HL-60 (cell line): ENCODE data around the gene CRYGB.

Experiments used
- DNase-seq, 2 experiments: peaks; one replicate each; pipeline ENCODE4 v3.0.0-alpha.2; 2010 to 2020; ENCODE audit warnings: low read depth in 1 of 2, low spot score in 1 of 2
- H3K27ac ChIP-seq: fragments of 250-450 bp; sonication (Bioruptor Pico); replicated peaks from 2 replicates; pipeline ENCODE4 v1.5.1; 2020; ENCODE audit warnings: mild to moderate bottlenecking, moderate library complexity
- H3K27me3 ChIP-seq: fragments of 250-450 bp; sonication (Bioruptor Pico); 2 replicates; pipeline ENCODE4 v1.5.1; 2021; ENCODE audit warnings: mild to moderate bottlenecking, moderate library complexity; ENCODE audit not compliant: insufficient read depth, poor library complexity, severe bottlenecking
- H3K4me3 ChIP-seq: replicated peaks from 2 replicates; pipeline ENCODE4 v1.5.1; 2011; ENCODE audit warnings: mild to moderate bottlenecking, control low read depth, low read length; ENCODE audit not compliant: insufficient read depth
- CTCF ChIP-seq: IDR thresholded peaks from one replicate; pipeline ENCODE4 v1.5.1; 2011; ENCODE audit warnings: low read length, control low read depth, inconsistent platforms; ENCODE audit not compliant: insufficient read depth
- GABPA ChIP-seq: IDR thresholded peaks from 2 replicates; pipeline ENCODE4 v1.6.1; 2012; ENCODE audit warnings: low read depth
- POLR2AphosphoS5 ChIP-seq: IDR thresholded peaks from 2 replicates; pipeline ENCODE4 v1.6.1; 2012; ENCODE audit warnings: low read depth
- SPI1 ChIP-seq: IDR thresholded peaks from 2 replicates; pipeline ENCODE4 v1.6.1; 2012; ENCODE audit warnings: low read depth, mild to moderate bottlenecking, borderline replicate concordance
- long read RNA-seq: library from polyadenylated mRNA; unstranded; transcript quantifications from one replicate; pipeline ENCODE4 v2.0.0, GENCODE V29; 2020
- TF ChIP-seq, protein P1 (sequence below): IDR thresholded peaks from 2 replicates; pipeline ENCODE4 v1.6.1; 2012; ENCODE audit warnings: low read depth; ENCODE audit not compliant: insufficient replicate concordance

Gene CRYGB
- long read RNA-seq: 0 reads

DNA sequence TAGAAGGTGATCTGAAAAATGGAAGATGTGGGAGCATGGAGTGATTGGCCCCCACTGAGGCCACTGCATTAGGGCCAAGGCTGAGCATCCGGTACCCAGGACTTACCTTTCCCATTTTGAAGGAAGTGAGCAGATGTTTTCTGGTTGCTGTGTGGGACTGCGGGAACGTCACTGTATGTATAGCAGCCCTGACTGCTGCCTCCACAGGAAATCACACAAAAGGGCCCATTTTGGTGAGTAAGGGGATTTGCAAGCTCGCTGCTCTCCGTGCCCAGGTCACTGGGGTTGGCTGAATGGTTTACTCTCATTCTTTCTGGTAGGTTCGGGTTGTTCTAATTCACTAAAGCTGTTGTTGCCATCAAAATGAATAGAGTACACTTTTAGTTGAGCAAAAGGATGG lies at the start of gene CRYGB:
CRYGB (minus strand) TSS at position 153 of the 400 bp plus-strand sequence; CDS start at position 115, 38 bp downstream.
- no peak within 1 kb of the TSS for H3K4me3 ChIP-seq
- DNase-seq: no peak
- TF ChIP-seq SPI1 (no peak), CTCF (no peak), GABPA (no peak), POLR2AphosphoS5 (no peak)
- TF ChIP-seq, protein P1, sequence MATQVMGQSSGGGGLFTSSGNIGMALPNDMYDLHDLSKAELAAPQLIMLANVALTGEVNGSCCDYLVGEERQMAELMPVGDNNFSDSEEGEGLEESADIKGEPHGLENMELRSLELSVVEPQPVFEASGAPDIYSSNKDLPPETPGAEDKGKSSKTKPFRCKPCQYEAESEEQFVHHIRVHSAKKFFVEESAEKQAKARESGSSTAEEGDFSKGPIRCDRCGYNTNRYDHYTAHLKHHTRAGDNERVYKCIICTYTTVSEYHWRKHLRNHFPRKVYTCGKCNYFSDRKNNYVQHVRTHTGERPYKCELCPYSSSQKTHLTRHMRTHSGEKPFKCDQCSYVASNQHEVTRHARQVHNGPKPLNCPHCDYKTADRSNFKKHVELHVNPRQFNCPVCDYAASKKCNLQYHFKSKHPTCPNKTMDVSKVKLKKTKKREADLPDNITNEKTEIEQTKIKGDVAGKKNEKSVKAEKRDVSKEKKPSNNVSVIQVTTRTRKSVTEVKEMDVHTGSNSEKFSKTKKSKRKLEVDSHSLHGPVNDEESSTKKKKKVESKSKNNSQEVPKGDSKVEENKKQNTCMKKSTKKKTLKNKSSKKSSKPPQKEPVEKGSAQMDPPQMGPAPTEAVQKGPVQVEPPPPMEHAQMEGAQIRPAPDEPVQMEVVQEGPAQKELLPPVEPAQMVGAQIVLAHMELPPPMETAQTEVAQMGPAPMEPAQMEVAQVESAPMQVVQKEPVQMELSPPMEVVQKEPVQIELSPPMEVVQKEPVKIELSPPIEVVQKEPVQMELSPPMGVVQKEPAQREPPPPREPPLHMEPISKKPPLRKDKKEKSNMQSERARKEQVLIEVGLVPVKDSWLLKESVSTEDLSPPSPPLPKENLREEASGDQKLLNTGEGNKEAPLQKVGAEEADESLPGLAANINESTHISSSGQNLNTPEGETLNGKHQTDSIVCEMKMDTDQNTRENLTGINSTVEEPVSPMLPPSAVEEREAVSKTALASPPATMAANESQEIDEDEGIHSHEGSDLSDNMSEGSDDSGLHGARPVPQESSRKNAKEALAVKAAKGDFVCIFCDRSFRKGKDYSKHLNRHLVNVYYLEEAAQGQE: no peak
- H3K27ac ChIP-seq: no peak within 1 kb of the TSS
- no peaks in the 10 kb centered on the region for H3K27me3 ChIP-seq

DNA sequence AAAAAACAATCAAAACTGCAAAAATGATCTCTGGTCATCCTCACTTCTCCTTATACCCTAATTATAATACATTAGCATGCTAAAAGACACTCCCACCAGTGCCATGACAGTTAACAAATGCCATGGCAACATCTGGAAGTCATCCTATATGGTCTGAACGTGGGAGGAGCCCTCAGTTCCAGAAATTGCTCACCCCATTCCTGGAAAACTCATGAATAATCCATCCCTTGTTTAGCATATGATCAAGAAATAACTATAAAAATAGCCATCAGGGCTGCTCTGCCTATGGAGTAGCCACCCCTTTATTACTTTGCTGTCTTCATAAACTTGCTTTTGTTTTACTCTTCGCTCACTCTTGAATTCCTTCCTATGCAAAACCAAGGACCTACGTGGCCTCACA lies 49.6 kb upstream of the CRYGB start:
- Histone ChIP-seq H3K27ac (no peak overlapping the region), H3K4me3 (no peak overlapping the region), H3K27me3 (no peaks in the 10 kb centered on the region)
- no peak for TF ChIP-seq POLR2AphosphoS5
- no peak for TF ChIP-seq SPI1
- TF ChIP-seq, protein P1: no peak
- TF ChIP-seq CTCF: no peak
- no peak for DNase-seq

DNA sequence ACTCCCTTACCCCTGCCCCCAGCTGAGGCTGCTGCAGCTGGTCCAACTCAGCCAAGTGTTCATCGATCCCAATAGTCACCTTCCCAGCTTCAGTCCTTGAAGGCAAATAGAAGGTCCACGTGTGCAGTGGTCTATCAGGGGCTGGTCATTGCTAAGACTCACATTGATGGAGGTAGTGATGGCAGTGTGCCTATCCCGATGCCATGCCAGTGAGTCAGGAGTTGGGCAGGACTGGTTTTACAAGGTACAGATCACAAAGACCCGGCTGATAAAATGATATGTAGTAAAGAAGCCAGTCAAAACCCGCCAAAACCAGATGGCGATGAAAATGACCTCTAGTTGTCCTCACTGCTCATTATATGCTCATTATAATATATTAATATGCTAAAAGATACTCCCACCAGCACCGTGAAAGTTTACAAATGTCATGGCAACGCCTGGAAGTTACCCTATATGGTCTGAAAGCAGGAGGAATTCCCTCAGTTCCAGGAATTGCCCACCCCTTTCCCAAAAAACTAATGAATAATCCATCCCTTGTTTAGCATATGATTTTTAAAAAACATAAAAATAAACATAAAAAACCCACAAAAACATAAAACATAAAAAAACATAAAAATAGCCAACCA lies 46.8 kb upstream of the CRYGB start:
- no peak for DNase-seq
- H3K27me3 ChIP-seq: no peaks in the 10 kb centered on the region
- H3K4me3 ChIP-seq: no peak overlapping the region
- TF ChIP-seq CTCF (no peak), POLR2AphosphoS5 (no peak), SPI1 (no peak), GABPA (no peak)
- TF ChIP-seq, protein P1: no peak
- no peak overlapping the region for H3K27ac ChIP-seq
